Smooth muscle cell (in vitro differentiated cells): ENCODE results near the gene RMDN3. TPM values are rescaled to one million over a fixed set of nuclear protein-coding genes. Genes with fewer than 3 reads are reported as not detected.

Source experiments
- DNase-seq: peaks from one replicate; lab custom pipeline; 2025; ENCODE audit not compliant: unreplicated experiment; lab: John Stamatoyannopoulos, UW
- H2AFZ ChIP-seq: fragments of 200-600 bp; sonication (generic); 2 replicates; pipeline ENCODE4 v1.6.0; 2016; ENCODE audit warnings: antibody characterized with exemption, low read depth, mild to moderate bottlenecking
- H3F3A ChIP-seq: fragments of 200-600 bp; sonication (generic); 2 replicates; pipeline ENCODE4 v1.6.0; 2017; ENCODE audit warnings: antibody characterized with exemption, low read depth
- H3K27ac ChIP-seq: fragments of 200-600 bp; sonication (generic); 2 replicates; pipeline ENCODE4 v1.5.1; 2016; ENCODE audit warnings: low read depth, mild to moderate bottlenecking
- H3K27me3 ChIP-seq: fragments of 200-600 bp; sonication (generic); 2 replicates; pipeline ENCODE4 v1.6.1; 2016; ENCODE audit warnings: low read depth, mild to moderate bottlenecking
- H3K36me3 ChIP-seq: fragments of 200-600 bp; sonication (generic); 2 replicates; pipeline ENCODE4 v1.5.1; 2016; ENCODE audit warnings: low read depth
- H3K4me1 ChIP-seq: fragments of 200-600 bp; sonication (generic); 2 replicates; pipeline ENCODE4 v1.5.1; 2016; ENCODE audit warnings: low read depth
- H3K4me2 ChIP-seq: fragments of 200-600 bp; sonication (generic); 2 replicates; pipeline ENCODE4 v1.6.0; 2016; ENCODE audit warnings: mild to moderate bottlenecking
- H3K4me3 ChIP-seq: fragments of 200-600 bp; sonication (generic); 2 replicates; pipeline ENCODE4 v1.5.1; 2016; ENCODE audit warnings: mild to moderate bottlenecking
- H3K79me2 ChIP-seq: fragments of 200-600 bp; sonication (generic); 2 replicates; pipeline ENCODE4 v1.6.0; 2016; ENCODE audit warnings: low read depth, mild to moderate bottlenecking
- H3K9ac ChIP-seq: fragments of 200-600 bp; sonication (generic); 2 replicates; pipeline ENCODE4 v1.6.0; 2016; ENCODE audit warnings: low read depth
- H3K9me3 ChIP-seq: fragments of 200-600 bp; sonication (generic); replicated peaks from 2 replicates; pipeline ENCODE4 v1.5.1; 2016; ENCODE audit warnings: low read depth
- H4K20me1 ChIP-seq: fragments of 200-600 bp; sonication (generic); 2 replicates; pipeline ENCODE4 v1.6.0; 2016; ENCODE audit warnings: low read depth
- CTCF ChIP-seq: fragments of 200-600 bp; sonication (generic); IDR thresholded peaks from 2 replicates; pipeline ENCODE4 v1.5.1; 2017; ENCODE audit warnings: borderline replicate concordance, mild to moderate bottlenecking, antibody characterized with exemption; ENCODE audit not compliant: insufficient read depth, poor library complexity, severe bottlenecking
- WGBS: methylation state at CpG from one replicate; pipeline ENCODE4 v1.1.7; 2016; ENCODE audit warnings: low lambda C conversion rate; 5-methylcytosine and 5-hydroxymethylcytosine counted together
- polyA plus RNA-seq: library from polyadenylated mRNA; unstranded; fragments of >200 nt; fragmentation: Nextera tagmentation; extraction: Ambion mirVana; gene quantifications from 2 replicates; pipeline ENCODE4 v1.2.1, GENCODE V29; 2016
- total RNA-seq: library from RNA; depleted of rRNA; stranded (reverse); fragments of >200 nt; gene quantifications from 2 replicates; pipeline ENCODE4 v1.2.3, GENCODE V29; 2014

Gene RMDN3
- total and polyA plus RNA-seq, 2 experiments from 2014 or later, result 11.0 to 20.0 TPM

GRCh38 chr15:40782609-40783227, 27.7 kb upstream of the RMDN3 start:
- no peak overlapping the region for H3K27ac ChIP-seq
- WGBS, result 84% methylated on average over 8 of the region's 8 CpGs
- no peak overlapping the region for H3K4me3 ChIP-seq
- no peak for DNase-seq
- peaks cover 68% of the 10 kb centered on the region for H4K20me1 ChIP-seq
- peaks cover 8% of the 10 kb centered on the region for H3K4me1 ChIP-seq
- peaks cover under 1% of the 10 kb centered on the region for H3K36me3 ChIP-seq
- peak; percentile 49 for TF ChIP-seq CTCF
- no peak overlapping the region for H3K4me2 ChIP-seq
- H3K9me3 ChIP-seq, result no peaks in the 10 kb centered on the region
- no peak overlapping the region for H2AFZ ChIP-seq
- H3K27me3 ChIP-seq, result no peaks in the 10 kb centered on the region
- no peak overlapping the region for H3K9ac ChIP-seq
- no peaks in the 10 kb centered on the region for H3F3A ChIP-seq
- H3K79me2 ChIP-seq, result peaks cover 10% of the 10 kb centered on the region

- Histone ChIP-seq H3K27ac (no peak overlapping the region), H3K4me3 (no peak overlapping the region), H3K27me3 (no peaks in the 10 kb centered on the region), H4K20me1 (peaks cover 16% of the 10 kb centered on the region), H3K36me3 (peaks cover 3% of the 10 kb centered on the region), H3K9me3 (no peaks in the 10 kb centered on the region), H2AFZ (no peak overlapping the region), H3K4me1 (no peaks in the 10 kb centered on the region), H3K9ac (no peak overlapping the region), H3K4me2 (no peak overlapping the region), H3K79me2 (no peaks in the 10 kb centered on the region), H3F3A (no peaks in the 10 kb centered on the region)
- TF ChIP-seq CTCF, result no peak
- 91% methylated on average over 11 of the region's 11 CpGs for WGBS
- no peak for DNase-seq
Measured at GRCh38 chr15:40776537-40777141, 21.6 kb upstream of the RMDN3 start.

- no peak for DNase-seq
- TF ChIP-seq CTCF, result no peak
- Histone ChIP-seq H3K9me3 (no peaks in the 10 kb centered on the region), H3K4me3 (no peak overlapping the region), H2AFZ (no peak overlapping the region), H3K36me3 (peaks cover 3% of the 10 kb centered on the region), H3K9ac (no peak overlapping the region), H3K27me3 (no peaks in the 10 kb centered on the region), H3K4me1 (no peaks in the 10 kb centered on the region), H4K20me1 (peaks cover 12% of the 10 kb centered on the region), H3K79me2 (no peaks in the 10 kb centered on the region), H3K27ac (no peak overlapping the region), H3K4me2 (no peak overlapping the region), H3F3A (no peaks in the 10 kb centered on the region)
- 99% methylated on average over 14 of the region's 14 CpGs for WGBS
Measured at GRCh38 chr15:40775740-40776536, 20.9 kb upstream of the RMDN3 start.
